ENCODE data around the gene TP73.

TP73 gene

GRCh38 chr1:3670823-3671265 lies 18.5 kb downstream of the TP73 start:
- no peak for FAIRE-seq
- no peak for DNase-seq (ENCODE audit: insufficient read length, low spot score)

GRCh38 chr1:3671371-3672180 lies 19.3 kb downstream of the TP73 start:
- no peak for DNase-seq (ENCODE audit: insufficient read length, low spot score)

GRCh38 chr1:3672231-3672970 lies 20.1 kb downstream of the TP73 start:
- no peak for DNase-seq (ENCODE audit: insufficient read length, low spot score)
- peak; percentile 48 for FAIRE-seq

More at GRCh38 chr1:3671371-3672180, 19.3 kb downstream of the TP73 start:
- no peak for FAIRE-seq

- no peak for DNase-seq (ENCODE audit: insufficient read length, low spot score)
- FAIRE-seq: no peak
Observed at GRCh38 chr1:3672971-3673361, 20.6 kb downstream of the TP73 start.

- DNase-seq (ENCODE audit: insufficient read length, low spot score): no peak
- FAIRE-seq: peak; percentile 87
Observed at GRCh38 chr1:3673381-3674099, 21.2 kb downstream of the TP73 start.

GRCh38 chr1:3674100-3675094 lies 22.1 kb downstream of the TP73 start:
- DNase-seq (ENCODE audit: insufficient read length, low spot score): no peak
- FAIRE-seq: peak; percentile 72

- no peak for FAIRE-seq
- no peak for DNase-seq (ENCODE audit: insufficient read length, low spot score)
Observed at GRCh38 chr1:3675436-3675835, 23.1 kb downstream of the TP73 start.

- DNase-seq (ENCODE audit: insufficient read length, low spot score) (peak; percentile 72), FAIRE-seq (peak; percentile 99)
Observed at GRCh38 chr1:3676581-3677470, 24.5 kb downstream of the TP73 start.

GRCh38 chr1:3677484-3677883 lies 25.2 kb downstream of the TP73 start:
- DNase-seq (ENCODE audit: insufficient read length, low spot score) (no peak), FAIRE-seq (peak; percentile 62)

GRCh38 chr1:3678361-3679097 lies 26.2 kb downstream of the TP73 start:
- peak; percentile 45 for FAIRE-seq
- DNase-seq (ENCODE audit: insufficient read length, low spot score): no peak

GRCh38 chr1:3679098-3679555 lies 26.8 kb downstream of the TP73 start:
- peak; percentile 4 for FAIRE-seq
- DNase-seq (ENCODE audit: insufficient read length, low spot score): no peak

GRCh38 chr1:3679799-3680453 lies 27.6 kb downstream of the TP73 start:
- DNase-seq (ENCODE audit: insufficient read length, low spot score) (no peak), FAIRE-seq (no peak)

GRCh38 chr1:3680488-3681230 lies 28.3 kb downstream of the TP73 start:
- FAIRE-seq: no peak
- no peak for DNase-seq (ENCODE audit: insufficient read length, low spot score)

- FAIRE-seq (no peak), DNase-seq (ENCODE audit: insufficient read length, low spot score) (no peak)
Observed at GRCh38 chr1:3681231-3681897, 29.0 kb downstream of the TP73 start.

- no peak for FAIRE-seq
- no peak for DNase-seq (ENCODE audit: insufficient read length, low spot score)
Observed at GRCh38 chr1:3681898-3682806, 29.8 kb downstream of the TP73 start.

- FAIRE-seq (no peak), DNase-seq (ENCODE audit: insufficient read length, low spot score) (no peak)
Observed at GRCh38 chr1:3683197-3683596, 30.9 kb downstream of the TP73 start.

Data from GM19239 (cell line).